GM13977 (cell line): Measurements from ENCODE around the gene EML6.

ENCODE experiments used
- DNase-seq: peaks from one replicate; pipeline ENCODE4 v3.0.0; 2012; ENCODE audit warnings: low spot score
- in situ Hi-C: fragments of 300-500 bp; cut with MboI; formaldehyde crosslinking; loops from one replicate; pipeline ENCODE4 v1.12.0; 2022; ENCODE audit warnings: low sequenced_read_pairs, low pct_unique_long_range_greater_than_20kb, mixed read lengths, inconsistent platforms; ENCODE audit not compliant: unreplicated experiment
- TF ChIP-seq, protein P1 (sequence below): IDR thresholded peaks from 2 replicates; pipeline ENCODE4 v1.5.1; 2012; ENCODE audit warnings: mild to moderate bottlenecking, control low read depth; ENCODE audit not compliant: insufficient read depth; ENCODE audit errors: extremely low read depth, missing control alignments

EML6 gene

DNA sequence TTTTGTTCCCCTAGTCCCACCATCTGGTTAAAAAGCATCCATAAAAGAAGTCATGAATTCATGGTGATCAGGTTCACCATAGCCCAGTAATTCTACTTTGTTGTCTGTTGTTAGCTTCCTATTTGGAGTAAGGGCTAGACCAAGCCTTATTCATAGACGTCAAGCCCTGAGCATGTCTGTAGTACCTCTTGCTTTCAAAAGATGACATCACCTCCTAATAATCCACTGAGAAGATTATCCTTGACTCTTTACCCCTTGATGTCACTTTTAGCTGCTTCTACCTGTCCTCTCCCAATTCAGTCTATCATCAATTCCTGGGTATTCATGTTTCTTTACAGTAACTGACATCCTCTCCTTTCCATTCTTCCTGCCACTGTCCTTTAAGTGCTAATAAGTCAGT lies 90.1 kb downstream of the EML6 start:
- in situ Hi-C loops = no loop called here
- TF ChIP-seq, protein P1, sequence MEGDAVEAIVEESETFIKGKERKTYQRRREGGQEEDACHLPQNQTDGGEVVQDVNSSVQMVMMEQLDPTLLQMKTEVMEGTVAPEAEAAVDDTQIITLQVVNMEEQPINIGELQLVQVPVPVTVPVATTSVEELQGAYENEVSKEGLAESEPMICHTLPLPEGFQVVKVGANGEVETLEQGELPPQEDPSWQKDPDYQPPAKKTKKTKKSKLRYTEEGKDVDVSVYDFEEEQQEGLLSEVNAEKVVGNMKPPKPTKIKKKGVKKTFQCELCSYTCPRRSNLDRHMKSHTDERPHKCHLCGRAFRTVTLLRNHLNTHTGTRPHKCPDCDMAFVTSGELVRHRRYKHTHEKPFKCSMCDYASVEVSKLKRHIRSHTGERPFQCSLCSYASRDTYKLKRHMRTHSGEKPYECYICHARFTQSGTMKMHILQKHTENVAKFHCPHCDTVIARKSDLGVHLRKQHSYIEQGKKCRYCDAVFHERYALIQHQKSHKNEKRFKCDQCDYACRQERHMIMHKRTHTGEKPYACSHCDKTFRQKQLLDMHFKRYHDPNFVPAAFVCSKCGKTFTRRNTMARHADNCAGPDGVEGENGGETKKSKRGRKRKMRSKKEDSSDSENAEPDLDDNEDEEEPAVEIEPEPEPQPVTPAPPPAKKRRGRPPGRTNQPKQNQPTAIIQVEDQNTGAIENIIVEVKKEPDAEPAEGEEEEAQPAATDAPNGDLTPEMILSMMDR = no peak
- DNase-seq = no peak

DNA sequence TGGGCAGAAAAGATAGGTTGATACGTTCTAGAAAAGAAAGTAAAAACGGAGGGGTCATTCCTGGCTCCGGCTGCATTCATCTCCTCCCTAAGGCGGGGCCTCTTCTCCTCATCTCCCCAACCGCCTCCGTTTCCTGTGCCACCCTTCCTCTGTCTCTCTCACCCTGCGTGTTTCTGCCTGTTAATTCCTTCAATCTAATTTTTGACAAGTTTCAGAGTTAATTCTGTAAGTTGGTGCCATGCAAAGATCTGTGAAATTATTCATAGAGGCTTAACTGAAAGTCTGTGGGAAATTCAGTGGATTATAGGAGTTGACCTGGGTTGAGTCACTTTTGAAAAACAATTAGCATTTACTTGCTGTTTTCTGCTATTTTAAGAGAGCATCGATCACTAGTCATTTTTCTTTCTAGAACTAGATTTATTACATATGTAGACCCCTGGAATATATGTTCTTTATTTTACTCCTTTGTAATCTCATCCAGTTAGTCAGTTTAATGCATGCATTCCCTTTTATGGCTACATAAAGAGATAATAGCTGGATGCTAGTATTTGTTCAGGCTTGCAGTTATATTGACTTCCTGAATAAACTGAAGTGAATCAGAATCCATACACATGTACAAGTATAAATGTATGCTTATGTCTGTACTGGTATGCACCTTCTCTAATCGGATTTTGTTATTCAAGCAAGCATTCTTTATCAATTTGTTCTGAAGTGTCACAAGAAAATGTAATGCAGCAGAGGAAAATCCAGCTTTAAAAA lies 91.1 kb downstream of the EML6 start:
- in situ Hi-C loops = no loop called here
- TF ChIP-seq, protein P1 = no peak
- no peak for DNase-seq

DNA sequence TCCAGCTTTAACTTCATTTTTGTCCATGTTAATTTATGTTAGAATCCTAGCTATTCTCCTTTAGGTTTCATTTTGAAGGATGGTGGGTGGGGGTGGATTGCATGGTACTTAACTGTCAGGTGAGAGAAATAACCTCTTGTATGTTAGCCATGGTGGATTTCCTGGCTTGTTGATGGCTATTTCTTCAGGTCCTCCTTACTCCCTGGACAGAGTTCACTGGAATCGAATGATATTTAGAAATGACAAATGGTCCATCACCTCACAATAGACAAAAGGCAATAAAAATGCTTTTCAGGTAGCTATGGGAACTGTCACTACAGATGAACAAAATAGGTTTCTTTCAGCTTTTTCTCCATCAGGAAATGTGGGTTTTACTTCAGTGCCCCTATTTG lies 91.7 kb downstream of the EML6 start:
- TF ChIP-seq, protein P1 = no peak
- in situ Hi-C loops = no loop called here
- no peak for DNase-seq

DNA sequence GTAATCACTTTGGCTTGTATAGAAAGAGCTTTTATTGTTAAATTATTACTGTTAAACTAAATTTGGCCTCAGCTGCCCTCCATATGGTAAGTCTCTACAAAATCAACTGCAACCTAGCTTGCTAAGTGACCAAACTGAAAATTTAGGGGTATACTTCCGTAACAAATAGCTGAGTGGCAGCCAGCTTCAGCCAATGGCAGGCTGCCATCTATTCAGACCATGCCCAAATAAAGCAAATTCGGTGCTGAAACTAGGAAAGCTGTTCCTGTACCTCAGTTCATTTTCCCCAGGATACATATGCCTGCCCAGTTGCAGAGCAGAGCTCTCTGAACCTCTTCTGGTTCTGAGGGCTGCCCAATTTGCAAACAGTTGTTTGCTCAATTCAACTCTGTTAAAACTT lies 94.8 kb downstream of the EML6 start:
- in situ Hi-C loops = no loop called here
- no peak for DNase-seq
- TF ChIP-seq, protein P1 = no peak

DNA sequence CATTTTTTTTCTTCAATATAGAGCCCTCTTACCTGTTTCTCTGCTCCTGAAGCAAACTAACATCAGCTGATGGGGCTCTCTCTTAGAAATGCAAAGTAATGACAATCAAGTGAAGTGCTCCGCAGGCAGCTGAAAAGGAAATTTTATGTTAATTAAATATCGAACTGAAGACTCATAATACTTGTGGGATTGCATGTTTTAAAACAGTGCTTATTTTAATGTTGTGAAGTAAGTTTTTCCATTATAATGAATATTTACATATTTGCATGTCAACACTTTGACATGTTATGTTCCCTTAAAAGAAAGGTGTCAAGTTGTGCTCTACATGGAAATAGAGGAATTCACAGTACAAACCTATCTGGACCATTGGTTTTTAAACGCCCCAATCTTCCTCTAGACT lies 97.1 kb downstream of the EML6 start:
- TF ChIP-seq, protein P1 = no peak
- DNase-seq = no peak
- in situ Hi-C loops = no loop called here

DNA sequence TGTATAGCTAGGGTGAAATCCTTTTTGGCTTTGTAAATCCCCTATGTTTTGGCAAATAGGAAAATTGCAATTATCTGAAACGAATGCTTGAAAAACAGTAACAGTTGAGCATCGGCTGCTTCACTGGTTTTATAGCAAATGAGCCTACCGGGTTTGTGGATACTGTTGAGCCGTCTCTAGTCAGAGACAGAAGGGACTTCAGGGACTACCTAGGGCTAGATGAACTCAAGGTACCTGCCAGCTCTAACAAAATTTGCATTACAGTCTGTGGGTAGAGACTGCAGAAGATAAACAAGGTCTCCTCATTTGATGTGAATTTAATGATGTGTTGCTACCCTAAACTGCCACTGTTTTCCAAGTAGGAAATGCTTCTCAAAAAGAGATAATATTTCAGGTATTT lies 101.1 kb downstream of the EML6 start:
- in situ Hi-C loops = no loop called here

More for the DNA sequence above, 101.1 kb downstream of the EML6 start:
- DNase-seq = no peak
- TF ChIP-seq, protein P1 = no peak
